A549 treated with AZD2906 at 1 μM for 4 hours (cell line): ENCODE results near the gene TMEFF2. TPM values are rescaled to one million over a fixed set of nuclear protein-coding genes. Genes with fewer than 3 reads are reported as not detected.

Source experiments
- total RNA-seq: library from RNA; stranded (reverse); fragments of 200-300 nt; extraction: Qiagen RNA extraction; gene quantifications from 5 replicates; pipeline ENCODE4 v1.2.3, GENCODE V29; 2022

Gene TMEFF2
- total RNA-seq, result 0.34 to 0.46 TPM (median 0.36 TPM) in 5 replicates

GRCh38 chr2:192194866-192195547, at the start of gene TMEFF2:
Gene TMEFF2, minus strand, starts transcription at chr2:192194933. Its CDS starts 409 bp downstream, at chr2:192194524.

